ENCODE measurements around the gene AHRR.

The AHRR gene

GRCh38 chr5:443239-444151 lies 122.0 kb downstream of the AHRR start:
- DNase-seq (ENCODE audit: low spot score): peak; percentile 12

GRCh38 chr5:444226-444625 lies 122.7 kb downstream of the AHRR start:
- DNase-seq (ENCODE audit: low spot score): no peak

GRCh38 chr5:445591-445990 lies 124.1 kb downstream of the AHRR start:
- DNase-seq (ENCODE audit: low spot score): no peak

GRCh38 chr5:446066-446882 lies 124.8 kb downstream of the AHRR start:
- no peak for DNase-seq (ENCODE audit: low spot score)

GRCh38 chr5:446883-447263 lies 125.4 kb downstream of the AHRR start:
- DNase-seq (ENCODE audit: low spot score): peak; percentile 60

- DNase-seq (ENCODE audit: low spot score): no peak
These were observed 126.0 kb downstream of the AHRR start for GRCh38 chr5:447501-447900.

- DNase-seq (ENCODE audit: low spot score): no peak
These were observed 126.7 kb downstream of the AHRR start for GRCh38 chr5:448061-448765.

GRCh38 chr5:448766-449090 lies 127.2 kb downstream of the AHRR start:
- DNase-seq (ENCODE audit: low spot score): no peak

- no peak for DNase-seq (ENCODE audit: low spot score)
These were observed 127.6 kb downstream of the AHRR start for GRCh38 chr5:449151-449550.

GRCh38 chr5:451587-452458 lies 130.3 kb downstream of the AHRR start:
- no peak for DNase-seq (ENCODE audit: low spot score)

GRCh38 chr5:452978-453710 lies 131.6 kb downstream of the AHRR start:
- DNase-seq (ENCODE audit: low spot score): no peak

- DNase-seq (ENCODE audit: low spot score): no peak
These were observed 132.4 kb downstream of the AHRR start for GRCh38 chr5:453725-454481.

GRCh38 chr5:454936-455335 lies 133.4 kb downstream of the AHRR start:
- no peak for DNase-seq (ENCODE audit: low spot score)

- DNase-seq (ENCODE audit: low spot score): no peak
These were observed 134.3 kb downstream of the AHRR start for GRCh38 chr5:455806-456205.

GRCh38 chr5:456351-457194 lies 135.1 kb downstream of the AHRR start:
- DNase-seq (ENCODE audit: low spot score): no peak

- no peak for DNase-seq (ENCODE audit: low spot score)
These were observed 135.9 kb downstream of the AHRR start for GRCh38 chr5:457195-457961.

GRCh38 chr5:458547-459353 lies 137.2 kb downstream of the AHRR start:
- DNase-seq (ENCODE audit: low spot score): no peak

All from cerebellar cortex (tissue), 1 donor.